HG02763 (cell line): ENCODE data around the gene SLC38A11.
A peak's percentile ranks its signal among the peaks of the same experiment; 100 is the strongest.
"Not testable (repeated sequence)": the region's sequence is repeated elsewhere in the genome, so short reads cannot be mapped to it uniquely, and the experiment has no call there.

ENCODE experiments used
- ATAC-seq: cut with Tn5 transposase; IDR thresholded peaks from one replicate; pipeline ENCODE4 v1.9.1; 2021; ENCODE audit warnings: mild to moderate bottlenecking, moderate library complexity; ENCODE audit not compliant: unreplicated experiment

The SLC38A11 gene, protein sequence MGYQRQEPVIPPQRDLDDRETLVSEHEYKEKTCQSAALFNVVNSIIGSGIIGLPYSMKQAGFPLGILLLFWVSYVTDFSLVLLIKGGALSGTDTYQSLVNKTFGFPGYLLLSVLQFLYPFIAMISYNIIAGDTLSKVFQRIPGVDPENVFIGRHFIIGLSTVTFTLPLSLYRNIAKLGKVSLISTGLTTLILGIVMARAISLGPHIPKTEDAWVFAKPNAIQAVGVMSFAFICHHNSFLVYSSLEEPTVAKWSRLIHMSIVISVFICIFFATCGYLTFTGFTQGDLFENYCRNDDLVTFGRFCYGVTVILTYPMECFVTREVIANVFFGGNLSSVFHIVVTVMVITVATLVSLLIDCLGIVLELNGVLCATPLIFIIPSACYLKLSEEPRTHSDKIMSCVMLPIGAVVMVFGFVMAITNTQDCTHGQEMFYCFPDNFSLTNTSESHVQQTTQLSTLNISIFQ

DNA sequence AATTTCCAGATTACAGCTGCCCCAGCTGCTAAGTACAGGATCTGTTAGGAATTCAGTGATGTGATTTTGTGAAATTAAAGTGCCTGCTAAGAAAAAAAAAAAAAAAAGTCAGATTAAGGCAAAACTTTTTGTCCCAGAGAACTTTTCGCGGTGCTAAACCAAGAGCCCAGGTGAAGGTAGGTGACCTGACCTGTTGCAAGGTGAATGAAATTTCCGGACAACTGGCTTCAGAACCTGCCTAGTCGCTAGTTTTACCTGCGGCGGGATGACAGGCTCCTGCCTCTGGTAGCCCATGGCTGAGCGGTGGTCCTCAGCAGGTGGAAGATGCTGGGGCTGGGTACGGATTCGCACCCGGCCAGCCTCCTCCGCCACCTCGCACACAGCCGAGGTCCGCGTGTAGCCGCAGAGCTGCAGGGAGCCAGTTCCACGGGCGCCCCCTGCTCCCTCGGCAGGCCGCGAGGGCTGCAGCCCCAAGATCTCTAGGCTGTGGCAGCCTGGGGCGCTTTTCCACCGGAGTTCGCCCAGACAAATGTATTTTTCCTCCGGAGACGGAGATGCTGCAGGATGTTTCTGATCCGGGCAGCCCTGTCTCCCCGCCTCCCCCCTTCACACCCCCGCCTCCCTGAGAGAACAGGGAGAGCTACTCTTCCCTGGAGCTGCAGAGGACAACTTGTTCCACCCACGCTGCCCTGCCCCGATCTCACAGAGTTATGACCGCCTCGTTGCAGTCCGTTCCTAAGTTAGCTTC is at the start of gene SLC38A11:
Gene SLC38A11 (minus strand): TSS at position 572 of the 748 bp plus-strand sequence. CDS start 278 bp downstream, at position 294.
- no peak for ATAC-seq

DNA sequence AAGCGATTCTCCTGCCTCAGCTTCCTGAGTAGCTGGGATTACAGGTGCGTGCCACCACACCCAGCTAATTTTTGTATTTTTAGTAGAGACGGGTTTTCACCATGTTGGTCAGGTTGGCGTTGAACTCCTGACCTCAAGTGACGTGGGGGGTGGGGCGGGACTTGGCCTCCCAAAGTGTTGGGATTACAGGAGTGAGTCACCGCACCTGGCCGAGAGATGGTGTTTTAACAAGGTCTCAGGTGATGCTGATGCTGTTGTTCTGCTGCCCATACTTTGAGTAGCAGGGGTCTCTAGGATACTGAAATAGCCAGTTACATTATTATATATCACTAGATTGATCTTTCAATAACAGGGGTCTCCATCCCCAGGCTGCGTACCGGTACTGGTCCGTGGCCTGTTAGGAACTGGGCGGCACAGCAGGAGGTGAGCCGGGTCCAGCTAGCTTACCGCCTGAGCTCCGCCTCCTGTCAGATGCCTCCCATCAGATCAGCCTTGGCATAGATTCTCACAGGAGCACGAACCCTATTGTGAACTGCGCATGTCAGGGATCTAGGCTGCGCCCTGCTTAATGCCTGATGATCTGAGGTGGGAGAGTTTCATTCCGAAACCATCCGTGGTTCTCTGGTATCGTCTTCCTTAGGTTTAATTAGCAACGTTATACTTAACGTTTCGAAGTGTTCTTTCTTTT is 48.3 kb upstream of the SLC38A11 start:
- no peak for ATAC-seq

DNA sequence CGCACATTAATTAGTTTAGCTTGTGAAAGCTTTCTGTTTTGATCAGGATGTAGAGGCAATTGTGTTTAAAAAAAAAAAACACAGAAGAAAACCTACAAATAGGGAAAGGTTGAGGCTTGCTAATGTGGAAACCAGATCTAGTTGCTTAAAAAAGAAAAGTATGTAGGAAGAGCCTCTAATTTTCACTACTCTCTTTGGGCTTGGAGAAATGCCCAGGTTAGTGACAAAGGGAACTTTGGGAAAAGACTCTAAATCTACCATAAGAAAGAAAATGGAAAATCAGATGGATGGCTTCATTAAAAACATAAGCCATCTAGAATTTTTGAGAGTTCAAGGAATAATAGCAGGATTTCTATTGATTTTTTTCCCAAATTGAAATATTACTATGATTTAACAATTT is 47.3 kb upstream of the SLC38A11 start:
- ATAC-seq = no peak

DNA sequence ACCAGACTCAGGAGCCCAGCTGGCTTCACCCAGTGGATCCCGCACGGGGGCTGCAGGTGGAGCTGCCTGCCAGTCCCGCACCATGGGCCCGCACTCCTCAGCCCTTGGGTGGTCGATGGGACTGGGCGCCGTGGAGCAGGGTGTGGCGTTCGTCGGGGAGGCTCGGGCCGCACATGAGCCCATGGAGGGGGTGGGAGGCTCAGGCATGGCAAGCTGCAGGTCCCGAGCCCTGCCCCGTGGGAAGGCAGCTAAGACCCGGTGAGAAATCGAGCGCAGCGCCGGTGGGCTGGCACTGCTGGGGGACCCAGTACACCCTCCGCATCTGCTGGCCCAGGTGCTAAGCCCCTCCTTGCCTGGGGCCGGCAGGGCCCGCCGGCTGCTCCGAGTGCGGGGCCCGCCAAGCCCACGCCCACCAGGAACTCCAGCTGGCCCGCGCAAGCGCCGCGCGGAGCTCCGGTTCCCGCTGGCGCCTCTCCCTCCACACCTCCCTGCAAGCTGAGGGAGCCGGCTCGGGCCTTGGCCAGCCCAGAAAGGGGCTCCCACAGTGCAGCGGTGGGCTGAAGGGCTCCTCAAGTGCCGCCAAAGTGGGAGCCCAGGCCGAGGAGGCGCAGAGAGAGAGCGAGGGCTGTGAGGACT is 39.5 kb upstream of the SLC38A11 start:
- not testable (repeated sequence) for ATAC-seq

DNA sequence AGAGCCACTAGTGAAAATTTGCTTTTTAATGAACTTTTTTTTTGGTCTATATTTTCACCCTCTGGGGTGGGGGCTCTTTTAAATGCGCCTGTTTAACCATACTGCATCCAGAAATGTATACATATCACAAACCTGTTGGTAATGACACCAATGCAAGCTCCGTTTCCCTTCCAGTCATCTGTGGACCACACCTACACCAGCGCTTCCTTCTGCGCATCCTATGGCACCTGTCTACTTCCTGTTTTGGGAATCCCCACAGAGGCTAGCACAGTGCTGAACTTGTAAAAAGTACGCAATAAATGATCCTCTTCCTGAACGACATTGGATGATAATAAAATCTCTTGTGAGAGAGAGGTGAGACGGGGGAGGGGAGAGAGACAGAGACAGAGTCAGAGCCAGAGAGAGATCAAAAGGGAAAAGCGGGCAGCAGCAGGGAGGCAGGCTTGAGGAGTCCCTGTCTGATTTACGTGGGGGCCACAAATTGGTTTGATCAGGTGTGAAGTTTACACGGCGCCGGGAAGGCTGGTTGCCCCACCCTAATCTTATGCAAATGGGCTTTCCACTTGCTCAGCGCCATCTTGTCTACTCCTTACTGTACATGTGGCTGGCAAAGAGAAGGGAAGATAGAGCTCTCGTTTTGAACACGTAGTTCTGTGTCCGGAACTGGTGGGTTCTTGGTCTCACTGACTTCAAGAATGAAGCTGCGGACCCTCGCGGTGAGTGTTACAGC is 38.1 kb upstream of the SLC38A11 start:
- no peak for ATAC-seq

DNA sequence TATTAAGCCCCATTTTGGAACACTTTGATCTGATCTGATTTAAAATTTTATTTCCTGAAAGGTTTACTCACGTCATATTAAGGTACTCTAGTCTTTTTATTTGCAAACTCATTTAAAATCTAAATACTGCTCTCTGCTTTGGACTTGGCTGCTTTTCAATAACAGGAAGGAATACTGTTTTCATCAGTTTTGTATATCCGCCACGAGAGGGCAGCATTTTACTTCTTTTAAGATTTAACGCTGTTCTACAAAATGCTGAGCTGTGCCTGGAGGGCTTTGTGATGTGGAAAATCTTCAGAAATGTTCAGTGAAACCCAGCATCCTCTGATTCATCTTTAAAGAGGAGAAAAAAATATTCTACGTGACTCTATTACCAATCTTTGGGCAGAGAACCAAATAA is 37.5 kb upstream of the SLC38A11 start:
- peak; percentile 64 for ATAC-seq

DNA sequence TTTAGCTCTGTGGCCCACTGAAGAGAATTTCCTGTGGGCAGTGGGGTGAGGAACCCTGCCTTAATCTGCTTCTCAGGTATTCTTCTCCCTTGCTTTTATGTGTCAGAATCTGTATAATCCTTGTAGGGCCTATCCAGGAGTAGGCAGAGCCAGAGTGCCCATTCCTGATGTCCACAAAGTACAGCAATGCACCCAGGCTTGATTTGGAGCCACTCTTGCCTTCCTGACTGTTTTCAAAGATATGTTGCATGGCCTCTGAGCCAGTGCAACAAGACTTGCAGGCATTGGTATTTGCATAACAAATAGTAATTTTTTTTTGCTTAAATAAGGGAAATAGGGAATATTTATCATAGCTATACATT is 36.7 kb upstream of the SLC38A11 start:
- ATAC-seq = peak; percentile 9

DNA sequence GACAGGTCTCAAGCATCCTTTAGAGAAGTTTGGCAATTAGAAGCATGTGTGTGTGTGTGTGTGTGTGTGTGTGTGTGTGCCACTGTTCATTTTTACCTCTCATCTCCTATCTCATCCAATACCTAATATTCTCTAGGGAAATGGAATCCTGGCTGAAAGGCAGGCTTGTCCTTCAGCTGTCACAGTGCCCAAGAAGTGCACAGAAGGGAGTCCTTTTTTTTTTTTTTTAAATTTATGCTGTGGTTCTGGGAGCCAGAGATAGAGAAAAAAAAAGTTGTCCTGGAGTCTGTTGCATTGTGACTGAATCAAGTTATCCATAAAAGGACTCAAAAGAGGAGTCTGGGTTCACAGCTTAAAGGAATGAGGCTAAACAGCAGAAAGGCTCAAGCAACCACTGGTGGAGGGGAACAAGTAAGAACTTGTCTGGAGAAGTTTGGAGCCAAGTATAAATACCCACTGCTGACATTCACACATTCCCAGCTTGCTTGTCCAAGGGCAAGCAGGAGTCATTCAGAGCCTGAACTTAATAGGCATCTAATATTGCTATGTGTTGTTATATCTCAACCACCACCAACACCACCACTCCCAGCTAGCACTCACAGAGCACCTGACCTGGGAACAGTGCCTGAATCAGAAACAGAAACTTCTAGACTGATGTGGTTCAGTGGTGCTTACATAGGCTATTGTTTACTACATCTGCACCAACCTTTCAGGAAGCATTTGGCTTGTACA is 36.2 kb upstream of the SLC38A11 start:
- peak; percentile 83 for ATAC-seq

DNA sequence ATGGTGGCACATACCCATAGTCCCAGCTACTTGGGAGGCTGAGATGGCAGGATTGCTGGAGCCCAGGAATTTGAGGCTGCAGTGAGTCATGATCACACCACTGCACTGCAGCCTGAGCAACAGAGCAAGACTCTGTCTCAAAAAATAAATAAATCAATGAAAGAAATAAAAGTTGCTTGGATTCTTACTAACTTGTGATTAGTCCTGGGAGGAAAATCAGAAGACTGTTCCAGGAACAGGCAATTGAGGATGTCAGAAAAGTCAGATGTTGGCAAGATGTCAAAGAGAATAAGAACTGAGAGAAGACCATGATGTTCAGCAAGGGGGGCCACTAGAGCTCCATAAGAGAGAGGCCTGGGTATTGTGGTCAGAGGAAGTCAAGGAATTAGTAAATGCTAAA is 35.6 kb upstream of the SLC38A11 start:
- ATAC-seq = not testable (repeated sequence)

DNA sequence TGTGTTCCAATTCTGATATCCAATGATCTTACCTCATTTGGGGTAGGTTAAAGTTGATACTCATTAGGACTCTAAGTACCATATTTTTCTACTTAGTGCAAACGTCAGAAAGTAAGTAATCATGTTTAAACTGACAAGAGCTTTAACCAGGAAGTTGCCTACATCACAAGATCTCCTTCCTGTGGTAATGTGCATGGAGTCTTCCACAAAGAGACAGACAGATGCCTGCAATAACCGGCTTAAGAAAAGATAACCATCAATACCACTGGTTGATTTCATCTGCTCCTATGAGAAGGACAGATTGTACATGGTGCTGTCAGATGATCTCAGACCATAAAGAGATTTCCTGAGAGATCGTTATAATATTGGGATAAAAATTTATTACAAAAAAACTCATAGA is 33.5 kb upstream of the SLC38A11 start:
- ATAC-seq = not testable (repeated sequence)

DNA sequence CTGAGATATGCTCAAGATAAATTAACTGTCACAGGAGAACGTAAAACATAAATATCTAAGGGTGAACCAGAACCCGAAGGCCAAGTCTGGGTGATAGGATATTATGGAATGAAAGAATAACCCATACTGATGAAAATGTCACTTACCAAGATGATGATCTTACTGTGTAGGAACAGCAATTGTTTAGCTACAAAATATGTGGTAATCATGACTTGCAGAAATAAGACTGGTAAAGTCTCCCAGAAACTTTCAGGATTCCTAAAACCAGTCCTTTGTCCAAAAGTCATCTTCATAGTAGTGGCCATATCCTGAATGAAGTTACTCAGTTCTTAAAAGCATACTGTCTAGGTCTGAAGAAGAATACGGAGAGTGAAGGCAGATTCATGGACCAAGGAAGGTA is 30.7 kb upstream of the SLC38A11 start:
- ATAC-seq = not testable (repeated sequence)

DNA sequence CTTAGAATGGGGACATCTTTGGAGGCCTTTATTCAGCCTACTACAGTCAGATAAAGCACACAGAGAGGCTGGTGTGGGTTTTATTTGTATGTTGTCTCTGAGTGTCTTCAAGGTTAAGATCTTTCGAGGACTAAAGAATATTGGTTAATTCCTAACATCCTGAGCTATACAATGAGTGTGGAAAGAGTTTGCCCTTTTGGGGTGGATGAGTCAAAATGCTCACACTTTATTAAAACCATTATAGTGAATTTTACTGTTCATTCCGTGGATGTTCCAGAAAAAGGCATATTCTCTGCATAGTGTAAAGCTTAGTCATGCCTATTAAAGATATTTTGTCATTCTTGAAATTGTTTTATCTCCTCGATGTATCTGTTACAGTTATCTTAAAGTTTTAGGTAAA is 29.1 kb upstream of the SLC38A11 start:
- no peak for ATAC-seq

DNA sequence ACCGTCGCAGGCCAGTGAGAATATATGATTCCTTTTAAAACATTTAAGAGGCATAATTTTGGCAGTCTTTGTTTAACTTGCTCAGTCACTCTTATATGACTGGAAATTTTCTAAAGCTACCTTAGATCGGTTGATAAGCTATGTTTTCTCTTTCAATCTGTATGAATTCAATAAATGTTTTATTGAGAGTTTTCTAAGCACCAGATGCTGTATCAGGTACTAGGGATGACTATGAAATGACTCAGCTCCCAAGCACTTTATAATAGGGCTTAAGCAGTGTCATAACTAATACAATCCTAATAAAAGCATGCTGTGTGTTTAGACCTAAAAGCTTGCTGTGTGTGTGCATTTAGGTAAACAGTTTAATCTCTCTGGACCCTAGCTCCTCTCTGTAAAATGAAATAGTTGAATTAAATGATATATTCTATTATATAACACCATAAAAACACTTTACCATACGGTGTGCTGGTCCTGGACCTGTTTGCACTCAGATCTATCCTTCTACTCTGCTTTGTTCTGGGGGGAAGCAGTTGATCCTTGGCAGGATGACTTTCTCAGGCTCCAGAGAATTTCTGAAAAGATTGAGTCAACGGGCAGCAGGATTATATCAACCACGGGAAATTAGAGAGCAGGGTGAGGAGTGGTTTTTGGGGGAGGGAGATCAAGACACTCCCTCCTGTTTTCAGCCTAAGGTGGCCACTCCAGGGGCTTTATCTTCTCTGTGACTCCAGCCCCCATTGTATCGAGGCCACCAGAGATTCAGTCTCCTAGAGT is 26.1 kb upstream of the SLC38A11 start:
- ATAC-seq = no peak

DNA sequence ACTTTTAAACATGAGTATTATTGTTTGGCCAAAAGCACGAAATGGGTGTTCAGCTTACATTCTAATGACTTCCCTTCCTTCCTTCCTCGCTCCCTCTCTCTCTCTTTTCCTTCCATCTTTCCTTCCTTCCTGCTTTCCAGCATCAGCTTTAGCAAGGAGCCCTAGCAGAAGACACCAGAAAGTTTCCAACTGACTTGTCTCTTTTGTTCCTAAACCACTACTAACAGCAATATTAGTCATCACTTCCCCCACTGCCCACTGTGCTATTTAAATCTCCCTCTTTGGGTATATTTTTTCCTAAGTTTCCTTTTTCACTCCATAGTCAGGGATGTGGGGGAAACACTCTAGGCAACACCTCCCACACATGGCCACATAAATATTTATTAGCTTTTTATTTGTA is 25.4 kb upstream of the SLC38A11 start:
- ATAC-seq = not testable (repeated sequence)

DNA sequence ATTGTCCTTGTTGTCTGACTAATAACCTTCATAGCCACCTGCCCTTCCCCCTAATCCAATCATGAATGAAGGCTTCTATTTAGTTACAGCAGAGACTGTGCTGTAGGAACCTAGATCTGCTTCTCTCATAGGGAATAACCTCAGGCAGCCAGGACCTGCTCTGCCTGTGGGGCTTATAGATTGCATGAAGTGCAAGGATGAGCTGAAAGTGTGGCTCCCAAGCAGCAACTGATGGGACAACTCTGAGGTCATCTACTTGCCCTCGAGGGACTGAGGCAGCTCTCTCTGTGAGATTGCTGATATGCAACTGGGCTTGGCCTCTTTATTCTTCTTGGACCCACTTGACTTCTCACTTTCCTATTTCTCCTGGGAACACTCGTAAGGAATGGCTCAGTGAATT is 23.8 kb upstream of the SLC38A11 start:
- ATAC-seq = no peak

DNA sequence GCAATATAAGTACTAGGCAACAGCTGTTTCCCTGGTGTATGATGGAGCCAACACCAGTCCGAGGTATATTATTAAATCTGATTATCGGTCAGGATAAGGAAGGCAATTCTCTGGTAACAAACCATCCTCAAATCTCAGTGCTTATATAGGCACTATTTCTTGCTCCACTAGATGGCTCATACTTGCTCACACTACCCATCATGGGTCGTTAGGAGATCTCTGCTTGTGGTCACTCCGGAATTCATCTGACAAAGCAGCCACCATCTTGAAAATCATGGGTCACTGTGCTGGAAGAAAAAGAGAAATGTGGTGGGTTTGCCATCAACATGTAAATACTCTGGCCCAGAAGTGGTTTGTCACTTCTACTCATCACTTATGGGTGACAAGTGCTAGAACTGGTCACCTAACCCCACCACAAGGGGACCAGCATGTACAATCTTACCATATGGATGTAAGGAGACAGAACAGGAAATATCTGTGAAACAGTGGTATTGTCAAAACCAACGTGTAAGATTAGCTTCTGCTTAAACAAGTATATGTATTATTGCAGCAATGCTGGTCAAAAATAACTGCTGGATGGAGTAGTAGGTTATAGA is 21.6 kb upstream of the SLC38A11 start:
- ATAC-seq = not testable (repeated sequence)

DNA sequence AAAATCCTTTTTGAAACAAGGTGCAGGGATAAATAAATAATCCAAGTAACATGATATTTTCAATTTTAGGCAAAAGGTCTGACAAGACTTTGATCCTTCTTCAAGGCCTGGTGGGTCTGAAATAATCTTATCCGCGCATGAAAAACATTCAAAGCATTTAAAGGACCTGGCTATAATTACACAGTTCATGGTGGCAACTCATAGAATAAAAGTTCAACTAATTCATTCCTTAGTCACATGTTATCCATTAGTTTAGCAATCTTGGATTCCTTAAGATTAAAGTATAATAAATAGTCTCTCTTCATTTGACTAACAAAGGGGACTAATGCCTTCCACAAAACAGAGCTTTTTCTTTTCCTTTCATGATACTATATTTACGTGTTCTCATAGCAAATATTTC is 21.0 kb upstream of the SLC38A11 start:
- no peak for ATAC-seq

DNA sequence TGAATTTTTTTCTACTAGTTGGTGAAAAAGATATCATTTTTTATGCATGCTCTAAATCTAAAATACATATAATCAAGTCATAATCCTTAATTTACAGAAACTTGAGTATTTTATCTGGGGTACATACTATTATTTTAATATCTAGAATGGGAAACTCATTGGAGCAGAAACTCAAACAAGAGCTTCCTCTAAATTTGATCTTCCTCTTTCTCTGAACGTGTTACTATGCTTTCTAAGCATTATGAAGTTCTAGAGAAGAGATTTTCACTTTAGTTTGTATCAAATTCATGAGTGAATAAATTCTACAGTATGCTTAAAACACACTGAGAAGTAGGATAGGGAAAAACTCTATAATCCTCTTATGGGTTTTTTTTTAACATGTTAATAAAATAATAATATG is 20.6 kb upstream of the SLC38A11 start:
- no peak for ATAC-seq

DNA sequence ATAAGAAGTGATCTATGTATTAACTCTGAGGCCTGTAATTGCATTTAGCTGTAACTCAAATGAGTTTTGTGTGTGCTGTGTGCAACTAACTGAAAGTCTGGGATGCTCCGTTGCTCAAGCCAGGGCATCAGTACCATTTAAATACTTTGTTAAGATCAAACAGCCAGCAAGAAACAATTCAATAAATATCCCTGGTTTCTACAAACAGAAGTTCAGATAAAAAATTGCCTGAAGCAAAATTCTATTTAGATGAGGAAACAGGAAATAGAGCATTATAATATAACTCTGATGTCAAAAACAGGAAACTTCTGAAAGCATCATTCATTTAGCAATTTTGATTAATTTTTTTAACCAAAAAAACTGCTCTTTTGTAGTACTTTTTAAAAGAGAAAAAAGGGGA is 18.9 kb upstream of the SLC38A11 start:
- ATAC-seq = no peak
